22Rv1 (cell line): Measurements from ENCODE around the gene C9.

ENCODE experiments used
- H3K27ac ChIP-seq: fragments of 450-650 bp; 2 replicates; pipeline ENCODE4 v1.5.1; 2017
- ZFX ChIP-seq: fragments of 450-650 bp; IDR thresholded peaks from 2 replicates; pipeline ENCODE4 v1.6.1; 2017; ENCODE audit warnings: antibody characterized with exemption, borderline replicate concordance
- TF ChIP-seq, protein P1 (sequence below): fragments of 450-650 bp; IDR thresholded peaks from 2 replicates; pipeline ENCODE4 v1.5.1; 2017; ENCODE audit warnings: mild to moderate bottlenecking

C9 gene

DNA sequence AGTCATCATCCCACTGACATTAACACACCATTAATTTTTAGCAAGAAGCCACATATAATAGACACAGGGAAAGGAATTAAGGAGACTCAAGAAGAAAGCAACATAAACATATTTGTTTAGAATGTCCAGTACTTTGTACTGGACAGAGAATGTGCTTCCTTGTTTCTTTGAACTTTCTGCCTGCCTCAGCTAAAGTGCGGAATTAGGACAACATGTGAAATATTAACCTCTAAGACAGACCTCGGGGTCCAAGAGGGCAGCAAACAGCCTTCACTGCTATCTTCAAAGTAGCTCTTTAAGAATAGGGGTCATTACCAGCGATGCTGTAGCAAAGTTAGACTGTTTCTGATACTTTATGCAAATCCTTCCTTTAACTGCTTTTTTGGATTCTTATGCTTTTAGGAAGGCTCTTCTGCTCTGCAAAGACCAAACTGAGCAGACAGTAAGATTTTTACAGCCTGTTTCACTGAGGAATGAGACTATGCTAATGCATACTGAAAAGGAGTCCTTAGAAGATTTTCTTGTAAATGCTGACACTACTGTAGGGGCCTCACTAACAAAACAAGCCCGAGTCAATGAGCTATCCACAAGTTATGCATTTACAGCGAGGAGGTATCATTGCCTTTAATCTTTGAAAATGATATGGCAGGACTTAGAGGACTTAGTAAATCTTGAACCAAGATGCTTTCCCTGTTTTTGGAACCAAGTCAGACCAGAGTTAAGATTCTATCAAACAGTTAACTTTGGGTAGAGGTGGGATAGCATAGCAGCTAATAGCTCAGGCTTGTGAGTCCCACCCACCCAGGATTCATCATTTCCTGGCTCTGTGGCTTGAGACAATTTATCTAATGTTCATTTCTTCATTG lies 36.7 kb upstream of the C9 start:
- no peak for TF ChIP-seq ZFX
- TF ChIP-seq, protein P1, sequence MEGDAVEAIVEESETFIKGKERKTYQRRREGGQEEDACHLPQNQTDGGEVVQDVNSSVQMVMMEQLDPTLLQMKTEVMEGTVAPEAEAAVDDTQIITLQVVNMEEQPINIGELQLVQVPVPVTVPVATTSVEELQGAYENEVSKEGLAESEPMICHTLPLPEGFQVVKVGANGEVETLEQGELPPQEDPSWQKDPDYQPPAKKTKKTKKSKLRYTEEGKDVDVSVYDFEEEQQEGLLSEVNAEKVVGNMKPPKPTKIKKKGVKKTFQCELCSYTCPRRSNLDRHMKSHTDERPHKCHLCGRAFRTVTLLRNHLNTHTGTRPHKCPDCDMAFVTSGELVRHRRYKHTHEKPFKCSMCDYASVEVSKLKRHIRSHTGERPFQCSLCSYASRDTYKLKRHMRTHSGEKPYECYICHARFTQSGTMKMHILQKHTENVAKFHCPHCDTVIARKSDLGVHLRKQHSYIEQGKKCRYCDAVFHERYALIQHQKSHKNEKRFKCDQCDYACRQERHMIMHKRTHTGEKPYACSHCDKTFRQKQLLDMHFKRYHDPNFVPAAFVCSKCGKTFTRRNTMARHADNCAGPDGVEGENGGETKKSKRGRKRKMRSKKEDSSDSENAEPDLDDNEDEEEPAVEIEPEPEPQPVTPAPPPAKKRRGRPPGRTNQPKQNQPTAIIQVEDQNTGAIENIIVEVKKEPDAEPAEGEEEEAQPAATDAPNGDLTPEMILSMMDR, result no peak
- H3K27ac ChIP-seq, result no peak overlapping the region

DNA sequence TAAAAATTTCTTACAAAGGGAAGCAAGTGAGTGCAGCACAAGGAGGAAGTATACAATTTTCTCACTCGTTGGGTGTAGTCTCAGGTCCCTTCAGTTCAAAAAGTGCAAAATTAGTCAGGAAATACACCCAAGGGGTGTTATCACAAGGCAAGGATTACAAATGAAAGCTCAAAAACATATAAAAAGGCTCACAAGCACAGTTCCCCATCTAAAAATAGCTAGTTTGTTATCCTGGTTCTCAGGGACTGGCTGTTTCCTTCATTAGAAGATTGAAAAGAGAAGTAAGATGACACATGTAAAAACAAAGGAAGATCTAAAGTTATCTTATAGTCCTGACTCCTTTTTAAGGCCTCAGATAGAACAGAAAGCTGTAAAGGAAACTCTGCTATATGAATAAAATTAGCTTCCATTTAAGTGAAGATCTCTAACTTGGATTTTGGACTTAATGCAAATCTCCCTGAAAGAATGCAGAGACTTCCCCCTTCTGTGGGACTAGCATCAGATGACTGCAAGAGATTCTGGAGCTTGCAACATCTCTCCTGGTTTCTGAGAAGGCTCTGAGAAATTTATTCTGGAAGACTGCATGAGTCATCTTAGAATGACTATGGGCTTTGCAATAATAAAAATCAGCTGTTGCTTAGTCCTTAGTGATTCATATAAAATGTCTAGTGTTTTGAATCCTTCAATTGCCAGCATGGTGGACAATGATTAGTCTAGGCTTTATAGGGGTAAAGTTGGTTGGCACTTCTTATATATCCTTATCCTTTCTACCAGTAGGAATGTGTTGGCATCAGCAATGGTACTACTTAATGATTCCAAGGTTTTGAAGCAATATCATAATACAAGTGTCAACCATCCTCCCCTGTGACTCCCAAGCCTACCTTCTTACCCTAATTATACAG lies 35.1 kb upstream of the C9 start:
- no peak for TF ChIP-seq ZFX
- TF ChIP-seq, protein P1, result no peak
- H3K27ac ChIP-seq, result no peak overlapping the region

DNA sequence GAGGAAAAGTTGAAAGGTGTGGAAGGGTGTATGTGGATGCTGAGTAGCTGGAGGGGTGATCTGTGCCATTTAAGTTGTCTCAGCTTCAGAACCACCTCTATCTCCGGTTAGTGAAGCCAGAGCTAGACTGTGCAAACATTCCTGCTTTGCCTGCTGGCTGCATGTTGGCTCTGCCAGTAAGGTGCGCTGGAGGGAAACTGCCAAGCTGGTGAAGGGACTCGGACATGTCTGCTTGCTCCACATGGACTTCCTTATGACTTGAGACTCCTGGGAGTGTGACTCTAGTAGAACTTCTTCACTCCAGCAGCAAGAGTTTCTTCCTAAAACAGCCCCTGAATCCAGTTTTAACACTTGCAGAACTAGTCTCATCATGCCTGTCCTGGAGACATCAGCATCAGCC lies 32.5 kb upstream of the C9 start:
- TF ChIP-seq, protein P1, result no peak
- TF ChIP-seq ZFX, result no peak
- no peak overlapping the region for H3K27ac ChIP-seq

DNA sequence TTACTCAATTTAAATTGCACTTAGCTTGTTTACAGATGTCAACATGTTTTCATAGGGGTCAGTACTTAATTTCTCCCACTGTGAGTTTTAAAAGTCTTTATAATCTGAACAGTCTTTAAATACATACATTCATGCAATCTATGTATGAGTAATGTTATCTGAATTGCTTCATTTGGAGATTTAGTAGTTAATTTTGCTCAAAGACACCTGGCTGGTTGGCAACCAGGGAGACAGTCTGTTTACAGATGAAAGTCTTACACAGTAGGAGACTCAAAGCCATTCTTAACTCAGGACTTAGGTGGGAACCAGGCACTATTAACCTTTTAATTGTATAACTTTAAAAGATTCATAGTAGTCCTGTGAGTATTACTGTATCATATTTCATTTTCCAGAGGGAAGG lies 31.2 kb upstream of the C9 start:
- H3K27ac ChIP-seq, result no peak overlapping the region
- TF ChIP-seq, protein P1, result no peak
- TF ChIP-seq ZFX, result no peak

DNA sequence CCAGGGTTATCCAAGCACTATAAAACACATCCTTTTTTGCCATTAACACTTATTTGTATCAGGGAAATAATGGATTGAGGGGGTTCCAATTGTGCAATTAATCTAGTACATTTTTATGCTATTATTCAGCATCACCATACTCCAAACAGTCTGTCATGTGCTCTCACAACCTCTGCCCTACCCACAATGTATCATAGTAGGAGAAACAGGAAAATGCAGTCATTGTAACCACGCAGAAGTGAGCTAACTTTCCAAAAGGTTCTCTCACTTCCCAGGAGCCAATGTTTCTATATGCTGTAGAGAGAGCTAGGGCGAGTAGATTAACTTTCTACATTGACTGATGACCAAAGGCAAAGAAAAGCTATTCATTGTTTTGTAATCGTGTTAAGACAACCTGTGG lies 30.7 kb upstream of the C9 start:
- H3K27ac ChIP-seq, result no peak overlapping the region

DNA sequence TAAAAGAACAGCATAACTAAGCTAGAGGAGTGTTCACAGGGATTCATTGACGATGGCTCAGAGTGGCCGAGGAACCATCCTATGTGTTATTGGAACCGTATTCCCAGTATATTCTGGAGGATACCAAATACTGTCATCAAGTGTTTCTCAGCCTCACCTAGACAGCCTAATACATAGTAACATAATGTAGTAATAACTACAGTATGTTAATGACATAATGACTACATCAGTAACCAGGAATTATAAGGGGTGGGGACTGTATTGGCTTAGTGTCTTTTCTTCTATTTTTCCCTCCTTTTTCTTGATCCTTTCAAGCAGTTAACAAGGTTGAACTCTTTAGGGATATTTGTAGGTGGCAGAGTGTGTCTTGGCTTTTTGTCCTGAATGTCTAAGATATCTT lies 26.6 kb upstream of the C9 start:
- TF ChIP-seq ZFX, result no peak
- TF ChIP-seq, protein P1, result no peak
- H3K27ac ChIP-seq, result no peak overlapping the region

More for the DNA sequence above, 30.7 kb upstream of the C9 start:
- TF ChIP-seq ZFX, result no peak
- TF ChIP-seq, protein P1, result no peak

DNA sequence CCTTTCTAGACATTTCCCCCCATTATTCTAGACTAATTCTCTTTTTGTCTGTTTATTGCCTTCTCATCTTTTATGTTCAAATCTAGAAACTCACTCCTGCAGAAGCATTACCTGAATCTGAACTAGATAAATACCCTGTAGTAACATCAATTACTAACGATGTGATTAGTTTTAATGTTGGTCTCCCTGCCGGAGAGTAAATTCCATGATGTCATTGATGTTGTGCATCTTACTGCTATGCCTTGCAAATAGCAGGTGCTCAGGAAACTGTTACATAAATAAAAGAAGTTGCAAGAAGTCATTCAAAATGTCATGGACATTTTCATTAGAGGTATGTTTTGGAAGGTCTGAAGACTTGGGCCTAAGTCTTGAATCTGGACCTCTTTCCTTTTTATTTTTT lies 23.0 kb upstream of the C9 start:
- TF ChIP-seq, protein P1, result no peak
- no peak for TF ChIP-seq ZFX
- no peak overlapping the region for H3K27ac ChIP-seq
